Esophagus squamous epithelium (tissue), 5 donors: ENCODE measurements around the gene SLC47A2. TPM values are rescaled to one million over a fixed set of nuclear protein-coding genes. Genes with fewer than 3 reads are reported as not detected.
A peak's percentile ranks its signal among the peaks of the same experiment; 100 is the strongest.

Experiments
- DNase-seq: peaks from one replicate; lab custom pipeline; 2025; lab: John Stamatoyannopoulos, UW
- H3K27ac ChIP-seq, 4 donors: fragments of 200-600 bp; sonication (generic); one replicate each; pipeline ENCODE4 v1.5.1; 2016 to 2019; ENCODE audit warnings: mild to moderate bottlenecking in 1 of 4
- H3K27me3 ChIP-seq, 4 donors: fragments of 200-600 bp; sonication (generic); 1 replicate in 3 of 4; 2 replicates in 1 of 4; pipeline versions ENCODE4 v1.5.1 to v1.6.0; 2017 to 2021; ENCODE audit warnings: antibody characterized with exemption in 1 of 4
- H3K36me3 ChIP-seq, 3 donors: fragments of 200-600 bp; sonication (generic); one replicate each; pipeline ENCODE4 v1.5.1; 2016 to 2019
- H3K4me1 ChIP-seq, 3 donors: fragments of 200-600 bp; sonication (generic); one replicate each; pipeline ENCODE4 v1.5.1; 2017 to 2019
- H3K4me3 ChIP-seq, 4 donors: fragments of 200-600 bp; sonication (generic); 1 replicate in 3 of 4; 2 replicates in 1 of 4; pipeline ENCODE4 v1.5.1; 2016 to 2019; ENCODE audit warnings: mild to moderate bottlenecking in 2 of 4, moderate library complexity in 1 of 4
- H3K9me3 ChIP-seq, 3 donors: fragments of 200-600 bp; sonication (generic); one replicate each; pipeline ENCODE4 v1.5.1; 2016 to 2019
- CTCF ChIP-seq, 6 experiments: fragments of 450-650 bp in 4 of 6; fragments of 200-600 bp in 2 of 6; sonication (generic) in 2 of 6; IDR thresholded peaks; one replicate each; pipeline ENCODE4 v1.5.1; 2016 to 2019; ENCODE audit warnings: antibody characterized with exemption in 6 of 6, mild to moderate bottlenecking in 4 of 6, moderate library complexity in 4 of 6
- POLR2A ChIP-seq, 4 donors: fragments of 450-650 bp; IDR thresholded peaks; one replicate each; pipeline ENCODE4 v1.6.1; 2017; ENCODE audit warnings: antibody characterized with exemption in 4 of 4, mild to moderate bottlenecking in 4 of 4, moderate library complexity in 3 of 4
- WGBS, 2 donors: methylation state at CpG; one replicate each; pipeline ENCODE4 v1.1.5; 2018; 5-methylcytosine and 5-hydroxymethylcytosine counted together
- intact Hi-C: fragments of 100-400 bp; cut with DNase I; formaldehyde crosslinking; loops from one replicate; pipeline ENCODE4 v1.15.0; 2022
- total RNA-seq, 4 donors: library from RNA; depleted of rRNA; stranded (reverse); fragments of >200 nt; gene quantifications; one replicate each; pipeline ENCODE4 v1.1.0, GENCODE V29; 2016
- donor health status: DM: yes; HTN: yes; CAD: no.

The SLC47A2 gene
- total RNA-seq, 4 donors from 2014 or later, result 0.56 to 2.2 (median 0.76) TPM; not detected in 1

GRCh38 chr17:19752216-19753050 is 36.0 kb upstream of the SLC47A2 start:
- Histone ChIP-seq H3K27me3 (no peaks in the 10 kb centered on the region), H3K9me3 (no peaks in the 10 kb centered on the region), H3K27ac (peak overlapping the region; percentile 87 to 95 (median 88)), H3K36me3 (no peaks in the 10 kb centered on the region), H3K4me1 (peaks cover 31 to 77% (median 53%) of the 10 kb centered on the region in 3 donors), H3K4me3 (no peak overlapping the region)
- no peak for TF ChIP-seq POLR2A (IDR thresholded peaks at IDR 0.05)
- TF ChIP-seq CTCF (IDR thresholded peaks at IDR 0.05), result no peak
- DNase-seq, result no peak
- intact Hi-C loops, result loop anchor here (5.0 kb wide), 1 partner anchor 105 kb away; the partner anchor contains the start of gene ALDH3A2
- WGBS, 2 donors, result 28 to 63% methylated on average over 11 to 12 of the region's 15 CpGs

DNA sequence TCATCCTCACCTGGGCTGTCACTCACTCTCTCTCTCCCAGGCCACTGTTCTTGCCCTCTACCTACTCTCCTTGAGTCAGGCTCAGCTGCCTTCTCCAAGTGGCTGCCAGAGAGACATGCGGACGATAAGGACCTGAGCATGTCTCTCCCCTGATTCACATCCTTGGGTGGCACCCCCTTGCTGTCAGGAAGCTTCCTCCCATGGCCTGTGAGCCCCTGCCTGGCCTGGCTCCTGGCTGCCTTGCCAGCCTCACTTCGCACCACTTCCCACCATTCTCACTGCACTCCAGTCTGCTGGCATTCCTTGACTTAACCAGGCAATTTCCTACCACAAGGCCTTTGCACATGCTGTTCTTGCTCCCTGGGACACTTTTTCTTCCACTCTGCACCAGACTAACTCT is 34.5 kb upstream of the SLC47A2 start:
- intact Hi-C loops, result loop anchor here (5.0 kb wide), 1 partner anchor 104 kb away; the partner anchor contains the start of gene ALDH3A2
- WGBS, 2 donors, result 50 to 62% methylated on average over 3 of the region's 3 CpGs
- H3K9me3 ChIP-seq, result no peaks in the 10 kb centered on the region
- H3K36me3 ChIP-seq, result no peaks in the 10 kb centered on the region
- H3K27ac ChIP-seq, result peak overlapping the region; percentile 73 to 95 (median 88)
- TF ChIP-seq CTCF (IDR thresholded peaks at IDR 0.05) (no peak), POLR2A (IDR thresholded peaks at IDR 0.05) (no peak)
- no peaks in the 10 kb centered on the region for H3K27me3 ChIP-seq
- no peak for DNase-seq
- H3K4me1 ChIP-seq, result peaks cover 31 to 93% (median 53%) of the 10 kb centered on the region in 3 donors
- no peak overlapping the region for H3K4me3 ChIP-seq

DNA sequence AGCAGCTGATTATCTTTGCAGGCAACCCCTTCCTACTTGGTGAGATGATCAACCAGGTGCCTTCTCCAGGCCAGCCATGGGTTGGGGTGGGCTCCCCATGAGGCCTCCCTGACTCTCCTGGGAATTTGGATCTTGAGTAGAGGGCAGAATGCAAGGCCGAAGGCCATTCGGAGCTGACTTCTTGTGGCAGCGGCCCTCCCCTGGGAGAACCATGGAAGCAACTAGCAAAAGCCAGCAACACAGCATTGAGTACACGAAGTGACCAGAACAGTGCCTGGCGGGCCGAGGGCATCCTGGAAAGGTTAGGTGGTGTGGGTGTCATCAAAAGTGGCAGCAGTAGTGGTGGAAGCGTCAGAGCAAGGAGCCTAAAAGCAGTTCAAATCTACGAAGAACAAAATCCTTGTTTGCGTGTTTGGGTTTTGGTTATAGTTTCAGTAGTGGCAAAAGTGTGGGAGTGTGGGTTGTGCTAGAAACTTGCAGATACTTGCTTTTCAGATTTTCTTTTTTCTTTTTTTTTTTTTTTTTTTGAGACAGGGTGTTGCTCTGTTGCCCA is 33.7 kb upstream of the SLC47A2 start:
- intact Hi-C loops, result loop anchor here (5.0 kb wide), 1 partner anchor 103 kb away; the partner anchor contains the start of gene ALDH3A2
- Histone ChIP-seq H3K27me3 (no peaks in the 10 kb centered on the region), H3K9me3 (no peaks in the 10 kb centered on the region), H3K36me3 (no peaks in the 10 kb centered on the region), H3K4me1 (peaks cover 36 to 100% (median 55%) of the 10 kb centered on the region in 3 donors), H3K4me3 (no peak overlapping the region), H3K27ac (peak overlapping the region; percentile 49 to 95 (median 88))
- TF ChIP-seq POLR2A (IDR thresholded peaks at IDR 0.05), result no peak
- TF ChIP-seq CTCF (IDR thresholded peaks at IDR 0.05), result no peak
- 58 to 67% methylated on average over 9 of the region's 9 CpGs for WGBS, 2 donors
- no peak for DNase-seq

DNA sequence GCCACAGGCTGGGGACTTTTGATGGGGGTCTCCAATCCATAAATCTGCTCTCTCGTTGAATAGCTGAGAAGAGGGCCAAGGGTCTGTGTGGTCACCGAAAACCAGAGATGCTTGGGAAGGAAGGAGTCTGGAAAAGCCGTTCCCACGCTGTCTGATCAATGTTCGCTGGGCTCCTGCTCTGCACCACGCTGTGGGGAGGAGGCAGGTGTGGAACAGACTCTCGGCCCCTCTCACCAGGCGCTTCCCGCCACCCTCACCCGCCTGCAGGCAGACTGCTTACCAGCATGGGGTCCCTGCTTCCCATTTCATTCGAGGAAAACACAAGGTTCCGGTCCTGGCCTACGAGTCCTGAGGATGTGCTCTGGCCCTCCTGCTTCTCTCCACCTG is 32.4 kb upstream of the SLC47A2 start:
- Histone ChIP-seq H3K27ac (peak overlapping the region; percentile 84 to 95 (median 88)), H3K4me1 (peaks cover 44 to 100% (median 56%) of the 10 kb centered on the region in 3 donors), H3K36me3 (no peaks in the 10 kb centered on the region), H3K9me3 (no peaks in the 10 kb centered on the region), H3K4me3 (no peak overlapping the region), H3K27me3 (no peaks in the 10 kb centered on the region)
- no peak for TF ChIP-seq POLR2A (IDR thresholded peaks at IDR 0.05)
- TF ChIP-seq CTCF (IDR thresholded peaks at IDR 0.05), result no peak
- WGBS, 2 donors, result 59 to 60% methylated on average over 12 of the region's 13 CpGs
- DNase-seq, result no peak
- intact Hi-C loops, result no loop called here
